ENCODE measurements around the gene TAF1B. TPM values are rescaled to one million over a fixed set of nuclear protein-coding genes. Genes with fewer than 3 reads are reported as not detected.

TAF1B gene
- total and polyA plus RNA-seq, 2 donors (not counting 1 experiment from before 2014, with no cell fraction given), result 19.5 to 32.9 TPM

GRCh38 chr2:9980520-9980919, 137.2 kb downstream of the TAF1B start:
- Histone ChIP-seq H3K79me2 (ENCODE audit: control insufficient read depth, insufficient read depth, low read length) (no peaks in the 10 kb centered on the region), H3K27ac (ENCODE audit: insufficient read depth, low read length) (no peak overlapping the region), H2AFZ (ENCODE audit: low read length) (no peak overlapping the region), H3K4me2 (ENCODE audit: extremely low read depth, insufficient read depth, low read length) (no peak overlapping the region), H3K36me3 (ENCODE audit: control insufficient read depth, insufficient read depth, low read length) (no peaks in the 10 kb centered on the region), H3K4me1 (ENCODE audit: control insufficient read depth, extremely low read depth, insufficient read depth, low read length) (peaks cover 17% of the 10 kb centered on the region), H3K9me3 (ENCODE audit: control insufficient read depth, insufficient read depth, low read depth, low read length) (no peaks in the 10 kb centered on the region), H3K4me3 (replicated peaks in 1 of 4; ENCODE audit: control extremely low read depth in 1 of 4, insufficient read depth in 1 of 4, low read depth in 3 of 4, low read length in 4 of 4) (no peak overlapping the region), H4K20me1 (ENCODE audit: control insufficient read depth, extremely low read depth, insufficient read depth, low read length) (no peaks in the 10 kb centered on the region), H3K9ac (ENCODE audit: insufficient read depth, low read length) (no peak overlapping the region), H3K27me3 (ENCODE audit: control insufficient read depth, insufficient read depth, low read length) (no peaks in the 10 kb centered on the region)
- peak in 1 of 2 donors; percentile 32 for DNase-seq (ENCODE audit: low read depth in 2 of 2)
- TF ChIP-seq CTCF (conservative IDR thresholded peaks at IDR 0.05 in 1 of 2, IDR thresholded peaks at IDR 0.05 in 1 of 2; ENCODE audit: low read depth in 1 of 2, low read length in 2 of 2), result no peak
- TF ChIP-seq EZH2 (IDR thresholded peaks at IDR 0.05; ENCODE audit: low read length, missing control alignments), result no peak

GRCh38 chr2:9981655-9982054, 138.4 kb downstream of the TAF1B start:
- H3K27ac ChIP-seq (ENCODE audit: insufficient read depth, low read length), result no peak overlapping the region

GRCh38 chr2:9982248-9982647, 139.0 kb downstream of the TAF1B start:
- no peak overlapping the region for H2AFZ ChIP-seq (ENCODE audit: low read length)
- DNase-seq (ENCODE audit: low read depth in 2 of 2), result peak; percentile 95 to 97
- H3K27ac ChIP-seq (ENCODE audit: insufficient read depth, low read length), result peak overlapping the region; percentile 15
- no peaks in the 10 kb centered on the region for H4K20me1 ChIP-seq (ENCODE audit: control insufficient read depth, extremely low read depth, insufficient read depth, low read length)
- H3K4me2 ChIP-seq (ENCODE audit: extremely low read depth, insufficient read depth, low read length), result peak overlapping the region; percentile 30
- H3K4me3 ChIP-seq (replicated peaks in 1 of 4; ENCODE audit: control extremely low read depth in 1 of 4, insufficient read depth in 1 of 4, low read depth in 3 of 4, low read length in 4 of 4), result no peak overlapping the region
- no peaks in the 10 kb centered on the region for H3K27me3 ChIP-seq (ENCODE audit: control insufficient read depth, insufficient read depth, low read length)
- no peaks in the 10 kb centered on the region for H3K9me3 ChIP-seq (ENCODE audit: control insufficient read depth, insufficient read depth, low read depth, low read length)
- H3K9ac ChIP-seq (ENCODE audit: insufficient read depth, low read length), result no peak overlapping the region
- no peaks in the 10 kb centered on the region for H3K79me2 ChIP-seq (ENCODE audit: control insufficient read depth, insufficient read depth, low read length)
- TF ChIP-seq EZH2 (IDR thresholded peaks at IDR 0.05; ENCODE audit: low read length, missing control alignments) (no peak), CTCF (conservative IDR thresholded peaks at IDR 0.05 in 1 of 2, IDR thresholded peaks at IDR 0.05 in 1 of 2; ENCODE audit: low read depth in 1 of 2, low read length in 2 of 2) (no peak)
- no peaks in the 10 kb centered on the region for H3K36me3 ChIP-seq (ENCODE audit: control insufficient read depth, insufficient read depth, low read length)
- peaks cover 9% of the 10 kb centered on the region for H3K4me1 ChIP-seq (ENCODE audit: control insufficient read depth, extremely low read depth, insufficient read depth, low read length)

More at GRCh38 chr2:9981655-9982054, 138.4 kb downstream of the TAF1B start:
- peak in 1 of 2 donors; percentile 49 for DNase-seq (ENCODE audit: low read depth in 2 of 2)
- no peaks in the 10 kb centered on the region for H3K27me3 ChIP-seq (ENCODE audit: control insufficient read depth, insufficient read depth, low read length)
- H3K79me2 ChIP-seq (ENCODE audit: control insufficient read depth, insufficient read depth, low read length), result no peaks in the 10 kb centered on the region
- no peaks in the 10 kb centered on the region for H3K9me3 ChIP-seq (ENCODE audit: control insufficient read depth, insufficient read depth, low read depth, low read length)
- no peak overlapping the region for H3K4me3 ChIP-seq (replicated peaks in 1 of 4; ENCODE audit: control extremely low read depth in 1 of 4, insufficient read depth in 1 of 4, low read depth in 3 of 4, low read length in 4 of 4)
- no peaks in the 10 kb centered on the region for H3K36me3 ChIP-seq (ENCODE audit: control insufficient read depth, insufficient read depth, low read length)
- H3K4me1 ChIP-seq (ENCODE audit: control insufficient read depth, extremely low read depth, insufficient read depth, low read length), result peaks cover 10% of the 10 kb centered on the region
- TF ChIP-seq EZH2 (IDR thresholded peaks at IDR 0.05; ENCODE audit: low read length, missing control alignments) (no peak), CTCF (conservative IDR thresholded peaks at IDR 0.05 in 1 of 2, IDR thresholded peaks at IDR 0.05 in 1 of 2; ENCODE audit: low read depth in 1 of 2, low read length in 2 of 2) (no peak)
- H2AFZ ChIP-seq (ENCODE audit: low read length), result no peak overlapping the region
- H4K20me1 ChIP-seq (ENCODE audit: control insufficient read depth, extremely low read depth, insufficient read depth, low read length), result no peaks in the 10 kb centered on the region
- H3K9ac ChIP-seq (ENCODE audit: insufficient read depth, low read length), result no peak overlapping the region
- no peak overlapping the region for H3K4me2 ChIP-seq (ENCODE audit: extremely low read depth, insufficient read depth, low read length)
